NCI-H2196 (cell line): Measurements from ENCODE around the gene MED23.

Source experiments
- DNase-seq: peaks from one replicate; lab custom pipeline; 2025; ENCODE audit not compliant: unreplicated experiment; lab: John Stamatoyannopoulos, UW

MED23 gene

GRCh38 chr6:131640576-131640975, 12.5 kb upstream of the MED23 start:
- no peak for DNase-seq

GRCh38 chr6:131640100-131640499, 12.1 kb upstream of the MED23 start:
- no peak for DNase-seq

GRCh38 chr6:131638013-131638412, 10.0 kb upstream of the MED23 start:
- no peak for DNase-seq

DNA sequence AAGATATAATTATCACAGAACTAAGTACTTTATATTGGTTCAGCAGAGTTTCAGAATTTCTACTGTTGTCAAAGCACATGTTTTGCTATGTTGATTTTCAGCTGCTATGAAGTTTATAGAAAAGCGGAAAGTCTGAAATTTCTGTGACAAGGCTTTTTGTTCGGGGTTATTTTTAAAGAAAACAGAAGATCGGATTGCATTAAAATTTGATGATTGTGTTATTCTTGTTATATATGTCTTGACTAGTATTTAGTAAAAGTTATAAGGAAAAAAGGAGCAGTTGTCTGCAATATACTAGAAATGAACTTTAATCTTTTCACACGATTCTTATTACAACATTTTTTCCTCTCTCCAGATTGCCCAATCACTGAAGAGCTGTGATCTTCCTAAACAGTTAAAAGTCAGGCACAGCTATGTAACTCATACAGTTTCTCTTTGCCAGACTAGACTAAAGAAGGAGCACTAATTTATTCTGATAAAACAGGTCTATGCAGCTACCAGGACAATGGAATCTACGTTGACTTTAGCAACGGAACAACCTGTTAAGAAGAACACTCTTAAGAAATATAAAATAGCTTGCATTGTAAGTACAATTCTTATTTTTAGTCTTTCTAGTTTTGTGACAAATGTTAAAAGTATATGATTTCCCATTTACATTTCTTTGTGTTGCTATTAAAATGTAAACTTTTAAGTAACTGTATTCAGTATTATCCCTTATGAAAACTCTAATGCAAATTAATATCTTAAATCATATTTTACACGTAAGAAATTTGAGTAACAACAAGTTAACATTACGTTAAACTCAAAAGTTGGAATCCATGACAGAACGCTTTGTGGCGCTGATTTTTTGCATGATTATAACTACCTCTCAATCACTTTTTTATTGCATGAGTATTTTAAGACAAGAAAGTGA, 9.1 kb upstream of the MED23 start, which contains the start of gene ENPP3:
Gene ENPP3, plus strand, starts transcription at position 423 of the 913 bp plus-strand sequence. Its CDS starts 83 bp downstream, at position 506.
- DNase-seq: no peak

- no peak for DNase-seq
Observed at GRCh38 chr6:131635384-131636340, 7.6 kb upstream of the MED23 start.

- DNase-seq: no peak
Observed at GRCh38 chr6:131631625-131632289, 3.7 kb upstream of the MED23 start.

GRCh38 chr6:131629651-131630050, 1.6 kb upstream of the MED23 start:
- peak; percentile 35 for DNase-seq

GRCh38 chr6:131628726-131629125, 684 bp upstream of the MED23 start:
- no peak for DNase-seq

- DNase-seq: no peak
Observed at GRCh38 chr6:131615275-131615674, 12.8 kb downstream of the MED23 start.

DNA sequence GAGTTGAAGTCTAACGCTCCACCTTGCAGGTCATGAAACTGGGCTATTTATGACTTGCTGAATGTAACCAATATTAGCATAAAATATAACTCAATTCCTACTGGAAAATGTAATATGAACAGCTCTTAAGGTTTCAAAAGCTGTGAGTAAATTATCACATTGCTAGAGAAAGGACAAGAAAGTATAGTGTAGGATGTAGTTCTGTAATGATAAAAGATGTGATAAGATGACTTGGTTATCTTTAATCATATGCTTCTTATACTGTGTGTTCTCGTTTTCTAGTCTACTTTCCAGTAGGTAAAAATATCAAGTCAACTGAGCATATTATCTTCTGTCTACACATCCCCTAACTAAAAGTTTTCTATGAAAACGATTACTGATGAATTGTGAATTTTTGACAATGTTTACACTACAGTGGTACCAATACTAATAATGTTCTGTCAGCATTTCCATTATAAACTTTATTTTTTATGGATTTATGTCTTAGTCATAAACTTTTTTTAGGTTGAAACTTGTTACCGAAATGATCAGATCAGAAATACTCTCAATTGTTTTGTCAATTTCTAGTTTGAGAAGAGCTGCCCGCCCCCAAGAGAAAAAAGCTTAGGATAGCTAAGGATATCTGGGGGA, 14.6 kb downstream of the MED23 start:
- DNase-seq: no peak

DNA sequence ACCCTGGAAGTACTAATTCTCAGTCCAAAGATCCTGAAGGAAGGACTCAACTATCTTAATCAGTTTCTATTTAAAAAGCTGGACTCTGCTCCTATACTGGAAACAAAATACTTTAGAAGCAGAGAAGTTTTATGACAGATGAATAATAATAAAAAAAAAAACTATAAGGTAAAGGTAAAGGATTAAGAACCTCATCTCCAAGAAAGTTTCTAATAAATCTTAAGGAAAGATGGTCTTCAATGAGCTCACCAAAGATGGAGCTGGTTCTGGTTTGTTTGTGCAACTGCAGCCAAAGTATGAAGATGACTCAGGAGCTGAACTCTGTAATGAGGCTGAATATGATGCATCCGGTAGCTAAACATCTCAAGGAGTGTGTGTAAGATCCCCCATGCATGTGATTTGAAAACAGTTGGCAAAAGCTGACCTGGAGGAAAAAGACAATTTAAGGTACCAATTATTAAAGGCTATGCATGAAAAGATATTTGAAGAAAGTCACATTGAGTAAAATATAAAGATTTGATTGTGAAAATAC, 25.2 kb downstream of the MED23 start:
- no peak for DNase-seq

- no peak for DNase-seq
Observed at GRCh38 chr6:131600716-131601115, 27.3 kb downstream of the MED23 start.

- DNase-seq: no peak
Observed at GRCh38 chr6:131597446-131597845, 30.6 kb downstream of the MED23 start.

DNA sequence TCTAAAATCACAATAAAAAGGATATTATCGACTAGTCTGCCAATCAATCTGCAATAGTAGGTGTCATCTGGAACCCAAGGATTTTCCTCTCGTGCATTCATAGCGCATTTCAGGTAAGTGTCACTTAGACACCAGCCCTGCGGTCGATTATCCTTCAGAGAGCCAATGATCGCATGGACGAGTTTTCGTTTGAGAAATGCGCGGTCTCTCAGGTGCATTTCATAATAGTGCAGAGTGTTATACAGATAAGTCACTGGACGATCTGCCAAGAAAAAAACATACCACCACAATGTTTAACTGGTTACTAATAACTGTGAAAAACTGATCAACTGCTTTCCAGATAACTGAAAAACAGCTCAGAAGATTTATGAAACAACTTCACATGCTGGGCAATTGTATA, 34.0 kb downstream of the MED23 start:
- no peak for DNase-seq

GRCh38 chr6:131592935-131593334, 35.1 kb downstream of the MED23 start:
- DNase-seq: no peak

- DNase-seq: no peak
Observed at GRCh38 chr6:131588643-131589042, 39.4 kb downstream of the MED23 start.

- no peak for DNase-seq
Observed at GRCh38 chr6:131587909-131588308, 40.1 kb downstream of the MED23 start.

DNA sequence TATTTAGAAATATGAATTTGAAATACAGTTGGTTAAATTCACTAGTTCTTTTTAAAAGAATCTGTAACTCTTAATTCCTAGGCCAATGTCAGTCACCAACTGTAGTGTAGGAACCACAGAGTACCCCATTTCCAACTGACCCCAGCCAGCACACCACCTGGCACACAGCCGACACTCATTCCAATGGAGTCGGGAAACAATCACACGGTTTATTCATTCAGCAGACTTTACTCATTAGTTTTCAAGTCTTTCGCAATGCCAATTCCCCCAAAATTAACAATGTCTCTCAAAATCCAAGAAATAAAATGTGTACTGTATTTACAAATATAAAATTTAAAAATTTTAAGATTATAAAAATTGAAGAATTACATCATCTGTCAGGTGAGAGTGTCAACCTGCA, 41.5 kb downstream of the MED23 start:
- DNase-seq: no peak

DNA sequence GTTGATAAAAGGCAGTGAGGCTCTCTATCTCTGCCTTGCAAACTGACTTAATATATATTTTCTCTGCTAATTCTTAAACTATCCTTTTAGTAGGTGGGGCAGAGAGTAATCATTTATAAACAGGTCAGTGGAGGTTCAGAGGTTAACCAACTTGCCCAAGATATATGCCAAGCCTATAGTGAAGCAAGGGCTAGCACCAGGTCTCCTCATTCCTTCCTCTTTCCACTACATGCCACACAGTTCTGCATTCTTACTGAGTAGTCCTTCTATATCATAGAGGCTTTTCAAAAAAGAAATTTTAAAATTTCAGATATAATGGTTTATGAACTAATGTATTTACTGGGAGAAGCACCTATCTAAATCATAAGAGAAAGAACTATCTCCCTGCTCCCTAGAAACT, 46.5 kb downstream of the MED23 start:
- no peak for DNase-seq

GRCh38 chr6:131575834-131576478, 52.1 kb downstream of the MED23 start:
- no peak for DNase-seq
